ENCODE data around the gene MYOZ1.
A peak's percentile ranks its signal among the peaks of the same experiment; 100 is the strongest.
"Not testable (repeated sequence)": the region's sequence is repeated elsewhere in the genome, so short reads cannot be mapped to it uniquely, and the experiment has no call there.

The MYOZ1 gene

GRCh38 chr10:73647211-73647874 is 6.1 kb upstream of the MYOZ1 start:
- DNase-seq = no peak

DNA sequence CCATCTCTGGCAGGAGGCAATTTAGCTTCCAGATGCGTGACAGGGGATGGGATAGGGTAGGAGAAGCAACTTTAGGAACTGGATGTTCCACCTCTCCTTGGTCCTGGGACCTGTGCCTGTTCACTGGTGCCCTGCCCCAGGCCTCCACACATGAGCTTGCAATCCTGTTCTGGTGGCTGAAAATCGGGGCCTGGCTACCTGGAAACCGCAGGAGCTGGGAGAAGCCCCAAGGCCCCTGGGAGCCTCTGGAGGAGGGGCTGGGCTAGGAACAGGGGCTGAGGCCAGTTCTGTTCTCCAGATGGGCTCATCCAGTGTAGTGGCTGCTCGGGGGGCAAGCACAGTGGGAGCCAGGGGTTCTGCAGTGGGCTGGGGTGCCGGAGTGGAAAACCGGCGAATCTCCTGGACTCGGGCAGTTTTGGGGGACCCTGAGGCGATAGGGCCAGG is 5.3 kb upstream of the MYOZ1 start:
- DNase-seq = no peak

DNA sequence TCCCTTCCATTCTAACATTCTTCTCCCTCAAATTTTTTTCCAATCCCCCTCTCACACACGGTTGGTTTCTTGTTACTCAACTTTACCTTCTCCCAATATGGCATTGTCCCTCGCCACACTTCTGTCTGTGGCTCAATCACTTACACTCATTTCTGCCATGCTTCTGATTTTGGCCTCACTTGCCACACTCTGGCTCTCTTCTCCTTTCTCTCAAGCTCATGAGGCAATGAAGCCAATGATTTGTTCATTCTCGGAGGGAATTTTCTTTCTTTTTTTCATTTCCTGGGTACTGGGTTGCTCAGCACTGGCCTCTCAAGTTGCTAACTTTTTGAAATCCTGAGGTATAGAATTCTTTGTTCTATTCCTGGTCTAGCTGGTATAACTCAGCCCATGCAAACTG is 4.0 kb upstream of the MYOZ1 start:
- DNase-seq = no peak

DNA sequence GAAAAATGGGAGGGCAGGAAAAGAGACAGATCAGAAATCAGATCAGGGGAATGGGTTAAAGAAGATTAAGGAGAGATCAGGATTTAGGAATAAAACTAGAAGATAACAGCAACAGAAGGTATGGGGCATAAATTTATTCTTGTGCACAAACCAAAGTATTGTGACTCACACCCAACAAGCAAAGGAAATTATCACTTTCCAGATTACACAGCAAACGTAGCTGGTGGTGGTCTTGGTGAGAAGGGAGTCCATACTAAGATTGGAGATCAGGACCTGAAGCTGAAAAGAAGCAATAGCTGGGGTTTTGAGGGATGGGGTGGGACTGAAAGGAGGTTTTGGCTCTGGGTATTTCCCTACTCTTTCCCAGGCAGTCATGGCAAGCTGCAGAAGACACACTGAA is 3.5 kb upstream of the MYOZ1 start:
- DNase-seq = no peak

DNA sequence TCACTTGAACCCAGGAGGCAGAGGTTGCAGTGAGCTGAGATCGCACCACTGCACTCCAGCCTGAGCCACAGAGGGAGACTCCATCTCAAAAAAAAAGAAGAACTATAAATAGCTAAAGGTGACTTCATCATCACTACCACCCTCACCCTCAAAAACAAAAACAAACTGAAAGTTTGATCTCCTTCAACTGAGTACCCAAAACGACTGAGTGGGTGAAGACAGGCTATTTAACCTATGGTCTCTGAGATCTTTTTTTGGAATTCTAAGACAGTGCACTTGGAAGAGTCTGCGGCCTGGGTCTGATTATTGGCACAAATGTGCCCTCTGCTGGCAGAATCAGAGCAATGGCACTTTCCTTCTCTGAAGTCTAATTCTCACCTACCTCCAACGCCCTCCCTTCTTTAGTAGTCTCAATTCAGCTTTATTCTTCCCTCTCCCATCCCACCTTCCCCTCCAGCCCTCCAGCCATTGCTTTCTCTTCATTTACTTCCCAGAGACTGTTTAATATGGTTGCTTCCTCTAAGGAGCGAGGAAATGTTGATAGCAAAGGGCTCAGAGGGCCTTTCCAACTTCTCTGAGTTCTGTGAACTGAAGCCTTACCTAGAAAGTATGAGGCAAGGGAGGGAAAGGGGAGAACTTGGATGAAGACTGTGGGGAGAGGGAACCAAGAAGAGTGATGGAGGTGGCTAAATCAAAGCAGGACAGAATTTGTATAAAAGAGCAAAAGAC is 2.9 kb upstream of the MYOZ1 start:
- peak; percentile 46 for DNase-seq

- no peak for DNase-seq
Observed at GRCh38 chr10:73643362-73643761, 2.1 kb upstream of the MYOZ1 start.

DNA sequence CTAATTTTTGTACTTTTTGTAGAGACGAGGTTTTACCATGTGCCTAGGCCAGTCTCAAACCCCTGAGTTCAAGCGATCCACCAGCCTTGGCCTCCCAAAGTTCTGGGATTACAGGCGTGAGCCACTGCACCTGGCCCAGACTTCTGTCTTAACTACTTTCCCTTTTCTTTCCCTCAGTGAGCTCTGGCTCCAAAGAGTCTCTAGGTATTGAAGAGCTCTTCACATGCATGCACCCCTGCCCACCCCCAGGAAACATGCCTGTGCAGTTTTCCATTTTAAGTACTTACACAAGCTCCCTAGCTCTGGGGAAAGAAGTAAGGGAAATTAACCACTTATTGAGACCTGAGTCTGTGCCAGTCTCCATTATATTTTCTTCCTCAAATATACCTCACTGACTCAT is 2.0 kb downstream of the MYOZ1 start:
- no peak for DNase-seq

GRCh38 chr10:73635781-73636180 is 5.5 kb downstream of the MYOZ1 start:
- no peak for DNase-seq

- DNase-seq = no peak
Observed at GRCh38 chr10:73634421-73634820, 6.9 kb downstream of the MYOZ1 start.

DNA sequence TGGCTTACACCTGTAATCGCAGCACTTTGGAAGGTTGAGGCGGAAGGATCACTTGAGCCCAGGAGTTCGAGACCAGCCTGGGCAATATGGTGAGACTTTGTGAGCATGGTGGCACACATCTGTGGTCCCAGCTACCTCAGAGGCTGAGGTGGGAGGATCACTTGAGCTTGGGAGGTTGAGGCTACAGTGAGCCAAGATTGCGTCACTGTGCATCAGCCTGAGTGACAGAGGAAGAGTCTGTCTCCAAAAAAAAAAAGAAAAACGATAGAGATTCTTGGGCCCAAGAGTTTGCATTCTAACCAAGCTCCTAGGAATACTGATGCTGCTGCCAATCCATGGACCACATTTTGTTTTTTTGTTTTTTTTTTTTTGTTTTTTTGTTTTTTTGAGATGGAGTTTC is 12.1 kb downstream of the MYOZ1 start:
- no peak for DNase-seq

- DNase-seq = no peak
Observed at GRCh38 chr10:73628405-73628804, 12.9 kb downstream of the MYOZ1 start.

DNA sequence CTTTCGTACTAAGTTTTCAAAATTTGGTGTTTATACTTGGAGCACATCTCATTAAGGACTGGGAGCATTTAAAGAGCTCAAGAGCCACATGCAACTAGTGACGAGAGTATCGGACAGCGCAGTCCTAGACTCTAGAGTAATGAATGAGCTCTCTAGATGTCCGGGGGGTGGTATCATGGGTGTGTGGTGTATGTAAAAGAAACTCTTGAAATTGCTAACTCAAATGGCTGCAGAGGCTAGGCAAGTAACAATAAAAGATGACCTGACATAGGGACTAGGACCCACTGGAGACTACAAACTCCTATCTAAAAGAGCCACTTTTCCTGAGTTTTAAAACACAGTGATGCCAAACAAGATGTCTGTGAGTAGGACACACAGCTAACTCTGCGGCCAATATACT is 14.0 kb downstream of the MYOZ1 start:
- no peak for DNase-seq

GRCh38 chr10:73625884-73626752 is 15.2 kb downstream of the MYOZ1 start:
- peak; percentile 91 for DNase-seq

DNA sequence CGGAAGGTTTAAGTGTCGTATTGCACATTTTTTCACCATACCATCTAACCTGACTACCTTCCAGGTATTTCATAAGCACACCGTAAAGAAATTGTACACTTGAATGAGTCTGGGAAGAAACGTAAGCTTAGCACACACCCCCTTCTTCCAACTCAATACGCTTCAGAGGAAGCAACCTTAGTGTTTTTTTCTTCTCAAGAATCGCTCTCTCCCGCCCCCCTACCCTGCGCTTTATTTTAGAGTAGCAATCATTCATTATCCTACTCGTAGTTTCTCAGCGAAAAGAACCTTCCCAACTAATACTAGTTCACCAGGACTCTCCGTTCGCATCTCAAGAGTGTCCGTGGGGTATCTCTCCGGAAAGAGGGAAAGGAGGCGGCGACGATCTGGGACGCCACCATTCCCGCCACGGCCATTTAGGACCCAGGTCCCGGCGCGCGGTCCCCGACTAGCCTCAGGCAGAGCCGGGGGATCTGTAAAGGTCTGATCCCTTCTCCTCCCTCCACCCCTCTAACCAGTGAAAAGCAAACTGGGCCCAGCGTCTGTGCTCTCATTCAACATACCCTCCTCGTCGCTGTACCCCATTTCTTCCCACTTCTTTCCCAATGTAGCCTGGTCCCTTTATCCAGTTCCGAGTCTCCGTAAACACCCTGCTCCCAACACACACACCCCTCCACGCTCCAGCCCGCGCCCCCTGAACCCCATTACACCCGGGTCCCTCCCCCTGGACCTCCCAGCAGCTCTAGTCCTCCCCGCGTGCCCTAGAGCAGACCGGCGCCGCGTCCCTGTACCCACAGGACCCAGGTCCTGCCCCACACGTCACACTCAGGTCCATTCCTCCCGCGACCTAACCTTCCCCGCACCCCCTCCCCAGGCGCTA is 16.0 kb downstream of the MYOZ1 start:
- no peak for DNase-seq

GRCh38 chr10:73623056-73623455 is 18.2 kb downstream of the MYOZ1 start:
- DNase-seq = no peak

DNA sequence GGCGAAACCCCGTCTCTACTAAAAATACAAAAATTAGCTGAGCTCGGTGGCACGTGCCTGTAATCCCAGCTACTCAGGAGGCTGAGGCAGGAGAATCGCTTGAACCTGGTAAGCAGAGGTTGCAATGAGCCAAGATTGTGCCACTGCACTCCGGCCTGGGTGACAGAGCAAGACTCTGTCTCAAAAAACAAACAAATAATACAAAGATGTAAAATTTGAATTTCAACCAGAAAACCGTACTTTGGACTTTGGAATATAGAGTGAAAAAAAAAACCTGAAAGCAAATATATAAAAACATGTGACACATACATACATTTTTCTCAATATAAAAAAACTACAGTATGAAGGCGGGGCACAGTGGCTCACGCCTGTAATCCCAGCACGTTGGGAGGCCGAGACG is 20.3 kb downstream of the MYOZ1 start:
- not testable (repeated sequence) for DNase-seq

DNA sequence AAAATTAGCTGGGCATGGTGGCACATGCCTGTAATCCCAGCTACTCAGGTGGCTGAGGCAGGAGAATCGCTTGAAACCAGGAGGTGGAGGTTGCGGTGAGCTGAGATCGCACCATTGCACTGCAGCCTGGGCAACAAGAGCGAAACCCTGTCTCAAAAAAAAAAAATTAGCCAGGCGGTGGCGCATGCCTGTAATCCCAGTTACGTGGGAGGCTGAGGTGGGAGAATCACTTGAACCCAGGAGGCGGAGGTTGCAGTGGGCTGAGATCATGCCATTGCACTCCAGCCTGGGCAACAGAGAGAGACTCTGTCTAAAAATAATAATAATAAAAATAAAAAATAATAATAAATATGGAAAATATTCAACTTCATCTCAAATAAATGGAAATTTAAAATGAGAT is 24.1 kb downstream of the MYOZ1 start:
- DNase-seq = not testable (repeated sequence)

DNA sequence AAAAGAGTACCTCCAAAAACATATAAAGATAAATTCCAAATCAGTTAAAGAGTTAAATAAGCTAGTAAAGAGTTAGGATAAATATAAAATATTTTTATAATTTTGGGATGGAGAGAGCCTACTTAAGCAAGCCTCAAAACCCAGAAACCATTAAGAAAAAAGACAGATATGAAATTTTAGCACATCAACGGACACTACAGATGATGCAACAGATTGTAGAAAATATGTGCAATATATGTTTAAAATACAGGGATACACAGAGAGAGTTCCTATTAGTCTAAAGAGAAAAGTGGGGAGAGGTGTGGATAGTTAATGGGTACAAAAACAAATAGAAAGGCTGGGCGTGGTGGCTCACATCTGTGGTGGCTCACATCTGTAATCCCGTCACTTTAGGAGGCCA is 26.6 kb downstream of the MYOZ1 start:
- no peak for DNase-seq

- DNase-seq = no peak
Observed at GRCh38 chr10:73609116-73609515, 32.2 kb downstream of the MYOZ1 start.

DNA sequence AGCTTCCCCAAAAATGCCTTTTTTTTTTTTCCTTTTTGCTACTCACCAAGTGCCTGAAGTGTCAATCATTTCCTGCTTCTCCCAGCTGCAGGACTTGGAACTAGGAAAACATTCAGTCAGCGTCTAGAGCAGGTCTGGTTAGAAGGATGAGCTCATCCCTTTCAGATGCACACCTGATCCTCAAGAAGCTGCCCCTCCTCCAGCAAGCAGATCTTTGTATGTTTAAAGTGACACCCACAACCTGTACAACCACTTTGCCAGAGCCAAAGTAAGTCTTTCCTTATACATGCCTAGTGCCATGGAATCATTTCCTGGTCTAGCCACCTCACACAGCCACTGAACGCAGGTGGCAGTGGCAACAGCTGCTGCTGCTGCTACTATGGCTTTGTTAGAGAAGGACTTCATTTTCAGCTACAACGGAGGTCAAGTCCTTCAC is 39.8 kb downstream of the MYOZ1 start:
- DNase-seq = no peak

DNA sequence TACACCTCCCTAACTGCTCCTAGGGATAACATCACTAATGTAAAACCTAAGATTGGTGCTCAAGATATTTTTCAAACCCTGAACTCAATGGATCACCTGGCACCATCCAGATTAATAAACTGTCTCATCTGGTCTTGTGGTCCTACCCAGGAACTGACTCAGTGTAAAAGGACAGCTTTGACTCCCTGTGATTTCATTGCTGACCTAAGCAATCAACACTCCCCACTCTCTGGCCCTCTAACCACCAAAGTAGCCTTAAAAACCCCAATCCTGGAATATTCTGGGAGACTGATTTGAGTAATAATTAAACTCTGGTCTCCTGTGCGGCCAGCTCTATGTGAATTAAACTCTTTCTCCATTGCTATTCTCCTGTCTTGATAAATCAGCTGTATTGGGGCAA is 43.9 kb downstream of the MYOZ1 start:
- no peak for DNase-seq

- no peak for DNase-seq
Observed at GRCh38 chr10:73593812-73594211, 47.5 kb downstream of the MYOZ1 start.

DNA sequence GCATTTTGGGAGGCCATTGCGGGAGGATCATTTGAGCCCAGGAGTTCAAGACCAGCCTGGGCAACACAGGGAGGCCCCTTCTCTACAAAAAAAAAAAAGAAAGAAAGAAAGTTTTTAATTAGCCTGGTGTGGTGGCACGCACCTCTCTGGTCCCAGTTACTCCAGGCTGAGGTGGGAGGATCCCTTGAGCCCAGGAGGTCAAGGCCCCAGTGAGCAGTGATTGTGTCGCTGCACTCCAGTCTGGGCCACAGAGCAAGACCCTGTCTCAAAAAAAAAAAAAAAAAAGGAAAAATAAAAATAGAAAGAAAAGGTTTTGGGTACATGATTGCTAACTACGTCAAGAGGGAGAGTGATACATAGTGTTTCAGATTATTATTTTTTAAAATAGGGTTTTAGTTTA is 48.2 kb downstream of the MYOZ1 start:
- no peak for DNase-seq
